HepG2 (cell line): Measurements from ENCODE around the gene SH3D19. TPM values are rescaled to one million over a fixed set of nuclear protein-coding genes. Genes with fewer than 3 reads are reported as not detected.
A peak's percentile ranks its signal among the peaks of the same experiment; 100 is the strongest.

Source experiments
- DRAP1 ChIP-seq: IDR thresholded peaks from 2 replicates; pipeline ENCODE4 v1.6.1; 2016; ENCODE audit warnings: missing genetic modification reagents, missing compliant biosample characterization
- ELF1 ChIP-seq: sonication (generic); formaldehyde crosslinking; IDR thresholded peaks from 2 replicates; pipeline ENCODE4 v1.4.0; 2020; ENCODE audit warnings: missing genetic modification reagents
- FOXM1 ChIP-seq: sonication (generic); formaldehyde crosslinking; IDR thresholded peaks from 2 replicates; pipeline ENCODE4 v1.5.0; 2020; ENCODE audit warnings: missing genetic modification reagents
- HMG20B ChIP-seq: conservative IDR thresholded peaks from 2 replicates; pipeline ENCODE4 v1.6.1; 2016; ENCODE audit warnings: missing genetic modification reagents, missing compliant biosample characterization
- KDM1A ChIP-seq: IDR thresholded peaks from 2 replicates; pipeline ENCODE4 v1.6.1; 2016; ENCODE audit warnings: missing compliant biosample characterization
- KDM4B ChIP-seq: sonication (generic); formaldehyde crosslinking; IDR thresholded peaks from 2 replicates; pipeline ENCODE4 v1.4.0; 2020; ENCODE audit warnings: missing genetic modification reagents
- LRRFIP1 ChIP-seq: sonication (generic); formaldehyde crosslinking; conservative IDR thresholded peaks from 2 replicates; pipeline ENCODE4 v1.4.0; 2020; ENCODE audit warnings: missing genetic modification reagents
- PLRG1 ChIP-seq: fragments of 450-650 bp; conservative IDR thresholded peaks from 2 replicates; pipeline ENCODE4 v1.6.1; 2016
- SNAPC4 ChIP-seq: sonication (generic); formaldehyde crosslinking; IDR thresholded peaks from 2 replicates; pipeline ENCODE4 v1.4.0; 2020; ENCODE audit warnings: mild to moderate bottlenecking, missing genetic modification reagents
- SP140L ChIP-seq: sonication (generic); formaldehyde crosslinking; IDR thresholded peaks from 2 replicates; pipeline ENCODE4 v1.4.0; 2020; ENCODE audit warnings: missing genetic modification reagents, borderline replicate concordance
- TAF1 ChIP-seq: sonication (generic); formaldehyde crosslinking; IDR thresholded peaks from 2 replicates; pipeline ENCODE4 v1.4.0; 2020; ENCODE audit warnings: missing genetic modification reagents
- TRIM22 ChIP-seq: fragments of 450-650 bp; IDR thresholded peaks from 2 replicates; pipeline ENCODE4 v1.6.1; 2017
- ZNF24 ChIP-seq: fragments of 450-650 bp; IDR thresholded peaks from 2 replicates; pipeline ENCODE4 v1.6.1; 2017; ENCODE audit warnings: antibody characterized with exemption, mild to moderate bottlenecking
- ZNF414 ChIP-seq: sonication (generic); formaldehyde crosslinking; IDR thresholded peaks from 2 replicates; pipeline ENCODE4 v1.5.0; 2020; ENCODE audit warnings: missing genetic modification reagents
- ZNF460 ChIP-seq: sonication (generic); formaldehyde crosslinking; IDR thresholded peaks from 2 replicates; pipeline ENCODE4 v1.5.1; 2020; ENCODE audit warnings: missing genetic modification reagents, mild to moderate bottlenecking, borderline replicate concordance
- ZNF552 ChIP-seq: sonication (generic); formaldehyde crosslinking; IDR thresholded peaks from 2 replicates; pipeline ENCODE4 v1.9.0; 2022; ENCODE audit warnings: missing genetic modification reagents, mild to moderate bottlenecking, borderline replicate concordance
- ZNF773 ChIP-seq: sonication (generic); formaldehyde crosslinking; IDR thresholded peaks from 2 replicates; pipeline ENCODE4 v1.4.0; 2020; ENCODE audit warnings: missing genetic modification reagents, borderline replicate concordance
- ZNF776 ChIP-seq: sonication (generic); formaldehyde crosslinking; IDR thresholded peaks from 2 replicates; pipeline ENCODE4 v1.4.0; 2020; ENCODE audit warnings: mild to moderate bottlenecking, missing genetic modification reagents
- polyA plus RNA-seq, 8 experiments: library from polyadenylated mRNA; depleted of rRNA in 3 of 8; stranded (reverse) in 7 of 8; unstranded in 1 of 8; fragments of >200 nt; fragmentation: Illumina TruSeq in 4 of 8; extraction: Trizol in 4 of 8; gene quantifications; 2 replicates each; pipeline versions ENCODE4 v1.2.1 to v1.2.3, GENCODE V29; 2011 to 2016; ENCODE audit warnings: low read depth in 4 of 8, missing spikeins in 1 of 8, mixed read lengths in 1 of 8; ENCODE audit not compliant: insufficient read depth in 1 of 8
- total RNA-seq, 5 experiments: library from RNA; depleted of rRNA; stranded (reverse); fragments of >200 nt; fragmentation: Illumina TruSeq; extraction: Trizol; gene quantifications; 2 replicates each; pipeline ENCODE4 v1.2.3, GENCODE V29; 2016; ENCODE audit warnings: low read depth in 1 of 5

The SH3D19 gene
- total and polyA plus RNA-seq, 2 of the 13 experiments (the other 11 are each of a cell fraction or from before 2014, with no cell fraction given) = 31.2 to 38.0 TPM

GRCh38 chr4:151325111-151325948 is at the start of gene SH3D19 (continued):
- TF ChIP-seq DRAP1 (CRISPR knock-in tag) = peak; percentile 92
- TF ChIP-seq TRIM22 = no peak
- no peak for TF ChIP-seq SNAPC4 (CRISPR knock-in tag)
- peak; percentile 70 for TF ChIP-seq HMG20B (CRISPR knock-in tag)
- TF ChIP-seq TAF1 (CRISPR knock-in tag) = peak; percentile 84
- TF ChIP-seq ZNF552 (CRISPR knock-in tag) = no peak; the same call in 1 of the 2 replicates
- 0 out of 2 replicates have a peak, but pooled peaks have one; percentile 44 for TF ChIP-seq ZNF414 (CRISPR knock-in tag)
- peak; percentile 87 for TF ChIP-seq ELF1 (CRISPR knock-in tag)
- TF ChIP-seq LRRFIP1 (CRISPR knock-in tag) = no peak
- peak; percentile 80; the same call in 1 of the 2 replicates for TF ChIP-seq ZNF460
- peak; percentile 44; the same call in 1 of the 2 replicates for TF ChIP-seq KDM1A (CRISPR knock-in tag)
- TF ChIP-seq ZNF776 (CRISPR knock-in tag) = peak; percentile 44; the same call in 1 of the 2 replicates
- TF ChIP-seq PLRG1 = no peak
- no peak for TF ChIP-seq FOXM1 (CRISPR knock-in tag)
- 0 out of 2 replicates have a peak, but pooled peaks have one; percentile 75 for TF ChIP-seq SP140L
- no peak for TF ChIP-seq ZNF773 (CRISPR knock-in tag)
- no peak for TF ChIP-seq ZNF24
- TF ChIP-seq KDM4B (CRISPR knock-in tag) = no peak
